NCI-H2029 (cell line): ENCODE measurements around the gene CHST11.
A peak's percentile ranks its signal among the peaks of the same experiment; 100 is the strongest.

Experiments
- DNase-seq: peaks from one replicate; lab custom pipeline; 2025; lab: John Stamatoyannopoulos, UW

Gene CHST11

DNA sequence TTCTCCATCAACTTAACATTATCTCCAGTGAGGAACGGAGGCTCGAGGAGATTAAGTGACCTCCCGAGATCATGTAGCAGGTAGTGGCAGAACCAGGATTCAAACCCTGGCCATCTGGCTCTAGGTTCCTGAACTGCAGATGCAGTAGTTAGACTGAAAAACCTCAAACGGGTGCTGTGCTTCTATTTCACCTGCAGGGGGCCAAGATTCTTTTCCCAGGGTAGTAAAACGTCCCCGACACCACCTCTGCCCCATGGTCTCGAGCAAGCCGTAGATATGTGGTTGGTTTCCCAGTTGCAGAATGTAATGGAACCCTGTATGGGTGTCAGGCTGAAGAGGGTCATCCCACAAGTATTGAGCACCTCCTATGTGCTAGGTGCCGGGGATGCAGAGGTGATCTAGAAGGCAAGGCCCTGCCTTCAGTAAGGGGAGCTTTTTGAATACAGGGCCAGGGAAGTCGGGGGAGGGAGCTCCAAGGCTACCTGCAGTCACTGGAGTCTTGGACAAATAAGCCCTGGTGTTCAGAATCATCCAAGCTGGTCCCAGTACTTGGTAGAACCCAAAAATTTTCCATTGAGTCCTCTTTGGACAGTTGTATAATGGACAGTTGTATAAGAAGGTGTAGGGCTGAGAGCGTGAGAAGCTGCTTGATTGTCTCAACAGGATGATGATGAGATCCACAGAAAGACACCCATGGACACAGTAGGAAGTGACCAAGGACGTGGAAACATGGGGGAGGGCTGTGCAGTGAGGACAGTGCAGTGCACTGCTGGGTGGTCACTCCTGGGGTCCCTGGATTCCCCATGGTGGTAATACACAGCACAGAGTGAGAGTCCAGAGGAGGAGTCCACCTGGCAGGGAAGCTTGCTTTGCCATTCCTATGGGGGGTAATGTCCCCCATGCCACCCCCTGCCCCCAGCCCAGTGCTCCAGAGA, 197.2 kb downstream of the CHST11 start:
- DNase-seq: no peak

DNA sequence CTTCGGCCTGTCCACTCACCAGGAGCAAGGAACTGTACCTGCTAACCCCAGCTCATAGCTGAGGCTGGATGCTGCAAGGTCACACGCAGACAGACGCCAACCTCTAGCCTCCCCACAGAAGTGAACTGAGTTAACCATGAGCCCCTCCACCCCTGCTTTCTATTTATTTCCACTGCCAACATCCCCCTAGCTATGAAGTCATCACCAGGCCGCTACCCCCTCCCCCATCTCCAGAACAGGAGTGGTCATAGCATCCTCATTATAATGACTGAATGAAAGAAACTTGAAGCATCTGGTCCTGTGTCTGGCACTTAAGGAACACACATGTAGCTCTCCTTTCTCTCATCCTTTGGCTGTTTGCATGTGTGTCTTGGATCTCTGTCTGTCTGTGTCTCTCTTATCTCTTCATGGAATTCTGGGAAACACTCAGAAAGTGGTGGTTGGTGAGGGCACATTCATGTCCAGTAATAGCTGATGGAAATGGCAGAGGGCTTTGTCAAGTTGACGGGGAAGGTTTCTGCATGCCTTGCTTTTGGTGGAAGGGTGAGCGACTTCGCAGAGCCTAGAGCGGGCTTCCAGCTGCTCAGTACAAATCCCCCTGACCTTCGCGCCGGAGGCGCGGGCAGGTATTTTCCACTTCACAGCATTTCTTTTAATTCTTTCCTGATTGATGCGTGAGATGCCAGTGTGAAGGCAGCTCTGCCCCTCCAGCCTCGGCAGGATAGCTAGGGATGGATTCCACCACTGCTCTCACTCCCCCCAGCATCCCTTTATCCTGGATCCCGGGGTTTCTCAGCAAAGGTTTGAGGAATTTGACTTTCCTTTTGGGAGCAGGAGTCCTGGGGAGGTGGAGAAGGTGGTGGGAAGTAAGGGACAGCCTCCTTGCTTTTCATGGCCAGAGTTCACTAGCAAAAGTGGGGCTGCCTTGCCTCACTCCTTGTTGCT, 198.2 kb downstream of the CHST11 start:
- no peak for DNase-seq

DNA sequence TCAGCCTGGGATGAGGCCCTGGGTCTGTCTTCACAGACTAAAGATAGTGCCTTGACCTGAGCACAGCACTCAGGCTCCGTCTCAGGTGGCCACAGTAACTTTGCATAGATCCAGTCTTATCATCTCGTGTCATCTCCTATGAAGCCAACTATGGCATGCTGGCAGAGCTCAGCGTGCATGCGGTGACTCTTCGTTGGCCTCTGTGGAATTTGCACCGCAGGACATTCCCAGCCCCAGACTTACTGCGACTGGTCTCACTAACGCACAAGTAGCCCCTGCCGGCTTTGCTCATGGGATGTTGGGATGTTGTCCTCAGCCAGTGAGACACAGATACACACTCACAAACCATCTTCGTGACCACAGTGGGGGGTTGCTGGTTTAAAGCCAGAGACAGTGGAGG, 199.6 kb downstream of the CHST11 start:
- DNase-seq: no peak

DNA sequence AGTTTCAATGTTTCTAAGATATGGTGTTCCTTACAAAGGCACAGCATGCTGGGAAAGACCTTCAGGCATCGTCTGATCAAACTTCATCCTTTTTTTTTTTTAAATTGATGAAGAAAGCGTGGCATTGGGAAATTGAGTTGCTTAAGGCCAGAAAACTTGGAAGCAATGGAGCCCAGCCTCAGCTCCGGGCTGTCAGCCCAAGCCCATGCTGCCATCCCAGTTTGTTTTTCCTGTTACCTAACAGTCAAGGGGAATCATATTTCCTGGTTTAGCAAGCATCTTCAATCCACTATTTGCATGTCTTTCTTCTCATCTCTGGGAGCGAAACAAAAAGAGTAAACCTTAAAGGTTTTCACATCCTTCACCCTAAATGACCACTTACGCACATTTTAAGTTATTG, 200.2 kb downstream of the CHST11 start:
- peak; percentile 61 for DNase-seq

DNA sequence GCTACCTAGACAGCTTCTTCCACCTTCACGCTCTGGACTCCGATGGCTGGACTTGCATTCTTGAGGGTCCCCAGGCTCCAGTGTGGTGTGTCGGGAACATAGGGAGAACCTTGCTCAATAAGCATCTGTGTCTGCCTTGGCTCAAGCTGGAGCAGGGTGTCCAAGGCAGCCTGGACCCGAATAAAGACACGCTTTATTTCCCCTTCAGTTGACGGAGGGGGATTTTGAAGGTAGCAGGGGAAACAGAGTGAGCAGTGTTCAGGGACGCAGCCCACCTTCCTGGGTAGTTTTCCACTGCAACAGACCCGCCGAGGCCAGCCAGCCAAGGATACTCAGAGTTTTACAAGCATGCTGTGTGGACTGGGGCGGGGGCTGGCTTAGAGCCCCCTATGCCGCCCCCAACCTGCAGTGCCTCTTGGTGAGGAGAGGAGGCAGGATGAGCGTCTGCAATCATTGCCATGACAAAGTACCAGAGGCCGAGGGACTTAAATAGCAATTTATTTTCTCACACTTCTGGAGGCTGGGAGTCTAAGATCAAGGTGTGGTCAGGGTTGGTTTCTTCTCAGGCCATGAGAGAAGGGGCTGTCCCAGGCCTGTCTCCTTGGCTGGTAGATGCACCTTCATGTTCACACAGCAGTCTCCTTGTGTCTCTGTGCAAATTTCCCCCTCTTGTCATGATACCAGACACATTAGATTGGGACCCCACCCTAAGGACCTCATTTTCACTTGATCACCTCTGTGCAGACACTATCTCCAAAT, 201.2 kb downstream of the CHST11 start:
- DNase-seq: no peak

DNA sequence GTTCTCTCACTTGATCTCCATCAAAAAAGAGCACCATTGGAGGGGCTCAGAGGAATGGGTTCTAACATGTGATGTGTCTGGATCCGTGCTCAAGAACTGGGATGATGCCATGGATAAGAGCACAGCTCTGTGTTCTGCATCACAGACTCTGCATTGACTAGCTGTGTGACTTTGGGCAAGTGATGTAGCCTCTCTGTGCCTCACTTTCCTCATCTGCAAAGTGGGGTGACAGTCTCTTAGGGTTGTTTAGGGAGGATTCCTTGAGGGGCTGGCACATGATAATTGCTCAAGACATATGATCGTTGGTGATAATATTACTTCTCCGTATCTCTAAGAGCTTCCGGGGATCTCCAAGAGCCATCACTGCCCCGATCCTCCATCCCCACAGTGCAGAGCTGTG, 202.3 kb downstream of the CHST11 start:
- DNase-seq: no peak

DNA sequence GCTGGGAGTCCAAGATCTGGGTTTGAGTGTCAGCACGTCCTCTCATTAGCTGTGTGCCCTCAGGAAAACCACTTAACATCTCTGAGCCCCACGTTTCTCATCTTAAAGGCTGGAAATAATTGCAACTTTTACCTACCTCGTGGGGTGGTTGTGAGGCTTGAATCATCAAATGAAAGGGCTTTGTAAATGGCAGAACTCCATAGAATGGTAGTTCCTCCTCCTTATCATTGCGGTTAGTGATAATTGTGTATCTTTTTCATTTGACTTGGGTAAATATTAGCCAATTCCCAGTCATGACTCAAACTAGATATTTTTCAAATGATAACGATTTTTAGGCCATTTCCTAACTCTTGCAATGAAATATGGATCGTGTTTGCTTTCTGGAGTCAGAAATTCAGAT, 205.5 kb downstream of the CHST11 start:
- DNase-seq: no peak

DNA sequence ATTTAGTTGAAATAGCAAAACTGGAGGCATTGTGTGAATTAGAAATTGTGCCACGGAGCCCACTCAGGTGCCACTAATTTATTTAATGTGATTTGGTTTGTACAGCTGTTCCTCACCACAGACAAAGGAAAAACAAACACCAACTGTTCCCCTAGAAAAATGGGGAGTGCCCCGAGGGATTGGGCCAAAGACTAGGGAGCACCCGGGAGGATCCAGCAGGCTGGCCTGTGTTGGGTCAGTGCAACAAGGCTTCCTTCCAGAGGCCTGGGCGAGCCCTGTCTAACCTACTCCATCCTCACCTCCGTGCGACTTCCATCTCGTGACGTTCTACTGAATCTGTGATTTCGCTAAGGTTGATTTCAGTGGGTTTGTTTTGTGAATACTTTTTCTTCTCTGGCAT, 206.2 kb downstream of the CHST11 start:
- no peak for DNase-seq

DNA sequence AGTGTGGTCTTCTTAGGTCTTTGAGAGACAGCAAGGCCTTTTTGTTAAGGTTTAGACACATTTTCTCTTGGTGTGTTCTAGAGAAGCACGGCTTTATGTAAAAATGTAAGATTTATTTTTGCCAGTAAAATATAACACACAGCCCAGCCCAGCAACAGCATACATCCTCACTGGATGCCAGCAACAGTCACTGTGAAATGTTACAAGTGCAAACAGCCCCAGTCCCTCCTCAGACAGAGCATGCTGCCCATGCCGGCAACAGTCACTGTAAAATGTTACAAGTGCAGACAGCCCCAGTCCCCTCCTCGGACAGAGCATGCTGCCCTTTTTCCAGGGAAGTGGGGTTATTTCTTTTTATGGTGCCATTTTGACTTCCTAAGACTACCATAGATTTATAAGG, 207.6 kb downstream of the CHST11 start:
- no peak for DNase-seq

DNA sequence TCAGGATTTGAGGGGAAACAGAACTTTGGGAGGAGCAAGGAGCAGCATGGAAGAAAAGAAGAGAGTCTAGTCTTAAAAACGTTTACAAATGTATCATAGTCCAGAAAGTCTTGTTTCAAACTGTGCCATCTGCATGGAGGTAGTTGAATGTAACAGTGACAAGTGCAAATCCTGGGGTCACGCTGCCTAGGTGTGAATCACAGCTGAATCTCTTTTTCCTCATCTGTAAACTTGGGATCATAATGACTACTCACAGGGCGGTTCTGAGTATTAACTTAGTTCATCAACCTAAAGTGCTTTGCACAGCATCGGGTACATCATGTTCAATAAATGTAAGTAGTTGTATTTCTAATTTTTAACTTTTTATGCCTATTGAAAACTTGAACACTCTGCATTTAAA, 208.5 kb downstream of the CHST11 start:
- no peak for DNase-seq

DNA sequence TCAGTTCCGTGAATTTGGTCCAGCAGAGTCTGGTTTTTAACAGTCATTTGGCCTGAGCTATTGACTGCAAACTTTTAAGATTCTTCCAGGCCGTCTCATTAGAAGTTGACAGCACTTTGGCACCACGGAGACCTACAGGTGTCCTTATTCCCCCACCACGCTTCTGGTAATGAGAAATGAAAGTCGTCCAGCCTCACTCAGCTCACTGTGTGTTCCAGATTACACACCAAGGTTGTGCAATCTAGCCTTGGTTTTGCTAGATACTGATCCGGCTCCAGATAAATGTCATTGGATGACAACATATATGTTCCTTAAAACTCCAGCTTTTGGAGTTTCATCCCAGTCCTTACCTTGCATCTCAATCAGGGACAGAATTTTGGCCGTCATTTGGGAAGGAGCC, 210.4 kb downstream of the CHST11 start:
- DNase-seq: no peak

DNA sequence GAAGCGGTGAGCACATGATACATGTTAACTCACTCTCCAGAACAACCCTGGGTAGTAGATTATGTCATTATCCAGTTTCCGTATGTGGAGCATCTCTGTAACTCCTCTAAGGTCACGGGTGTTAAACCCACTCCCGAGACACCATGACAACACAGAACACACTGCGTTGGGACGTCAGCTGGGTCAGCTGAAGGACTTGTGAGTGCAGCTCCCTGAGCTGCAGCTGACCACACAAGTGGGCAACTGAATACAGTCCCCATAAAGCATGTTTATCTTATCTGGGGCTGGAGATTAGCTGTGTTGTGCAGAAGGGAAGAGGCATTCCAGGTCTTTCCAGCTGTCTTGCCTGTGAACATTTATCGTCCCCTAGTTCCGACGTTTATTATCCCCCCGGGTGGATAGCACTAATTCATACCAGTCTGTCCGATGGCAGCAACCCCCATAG, 211.5 kb downstream of the CHST11 start:
- DNase-seq: peak; percentile 77

DNA sequence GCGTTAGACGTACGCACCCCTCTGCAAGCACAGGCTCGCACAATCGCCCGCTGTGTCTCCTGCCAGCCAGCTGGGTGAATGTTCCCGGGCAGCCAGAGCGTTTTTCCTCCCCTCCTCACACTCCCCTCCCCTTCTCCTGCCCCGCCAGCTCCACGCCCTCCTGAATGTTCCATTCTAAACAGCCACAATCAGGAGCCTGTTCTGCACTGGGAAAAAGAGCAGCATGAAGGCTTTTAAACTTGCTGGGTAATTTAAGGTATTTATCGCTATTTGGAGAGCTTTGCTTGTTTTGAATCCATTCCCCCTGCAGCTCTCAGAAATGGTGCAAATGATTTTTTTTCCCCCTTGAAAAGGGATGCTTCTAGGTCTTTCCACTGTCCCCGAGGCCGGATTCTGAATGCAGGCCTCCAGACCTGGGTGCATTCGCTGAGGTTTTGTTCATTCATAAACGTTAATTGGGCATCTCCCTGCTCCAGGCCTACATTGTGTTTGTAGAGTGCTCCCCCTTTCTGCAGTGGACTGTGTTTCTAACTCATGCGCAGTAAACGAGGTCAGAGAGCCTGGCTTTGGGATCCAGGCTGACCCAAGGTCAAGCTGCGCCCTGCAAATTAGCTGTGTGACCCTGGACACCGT, 212.5 kb downstream of the CHST11 start:
- DNase-seq: no peak

DNA sequence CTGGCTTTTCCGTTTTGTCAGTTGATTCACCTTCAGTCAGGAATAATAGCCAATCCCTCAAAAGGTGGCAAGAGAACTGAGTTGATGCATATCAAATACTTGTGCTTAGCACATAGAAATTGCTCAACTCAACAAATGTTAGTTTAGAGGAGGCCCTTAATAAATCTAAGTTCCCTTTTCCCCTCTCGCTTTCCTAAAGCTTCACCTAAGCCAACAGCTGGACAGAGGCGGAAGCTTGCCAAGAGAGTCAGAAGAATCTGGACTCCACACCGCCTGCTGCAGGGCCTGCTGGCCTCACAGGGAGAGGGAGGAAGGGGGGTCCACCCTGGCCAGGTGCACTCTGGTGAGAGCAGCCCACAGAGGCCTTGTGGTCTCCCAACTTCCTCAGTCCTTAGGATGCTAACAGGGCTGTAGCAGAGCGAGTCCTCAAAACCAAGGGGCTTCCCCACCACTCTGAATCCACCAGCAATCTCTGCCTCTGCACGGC, 213.1 kb downstream of the CHST11 start:
- DNase-seq: no peak

DNA sequence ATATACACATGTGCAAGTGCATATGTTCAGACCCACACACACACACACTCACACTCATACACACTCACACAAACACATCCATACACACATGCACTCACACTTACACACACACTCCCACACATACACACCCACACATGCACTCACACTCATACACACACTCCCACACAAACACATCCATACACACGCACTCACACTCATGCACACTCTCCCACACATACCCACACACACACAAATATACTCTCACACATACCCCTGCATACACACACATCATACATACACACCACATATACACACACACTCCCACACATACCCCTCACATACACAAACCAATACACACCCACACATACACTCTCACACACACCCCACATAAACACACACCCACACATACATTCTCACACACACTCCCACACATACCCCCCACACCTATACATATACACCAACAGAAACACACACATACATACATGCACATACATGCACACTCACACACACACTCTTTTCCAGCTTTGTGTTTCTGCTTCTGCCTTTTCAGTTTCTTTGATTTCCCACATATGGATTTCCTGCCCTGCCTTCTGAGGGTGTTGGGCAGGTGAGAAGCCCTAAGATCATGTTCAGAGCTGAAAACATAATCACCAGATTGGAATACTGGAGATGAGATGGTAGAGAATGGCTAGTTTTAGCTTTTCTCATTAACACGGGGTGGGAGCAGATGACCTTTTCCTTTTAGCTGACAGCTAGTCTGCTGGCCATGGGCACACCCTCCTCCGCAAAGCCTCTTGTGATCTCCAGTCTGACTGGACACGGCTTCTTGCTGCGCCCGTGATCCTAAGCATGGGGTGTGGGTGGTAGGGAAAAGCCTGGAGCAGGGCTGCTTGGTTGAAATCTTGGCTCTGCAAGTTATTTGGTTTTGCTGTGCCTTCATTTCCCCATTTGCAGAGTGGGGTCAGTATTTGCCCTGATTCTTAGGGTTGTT, 214.0 kb downstream of the CHST11 start:
- no peak for DNase-seq

DNA sequence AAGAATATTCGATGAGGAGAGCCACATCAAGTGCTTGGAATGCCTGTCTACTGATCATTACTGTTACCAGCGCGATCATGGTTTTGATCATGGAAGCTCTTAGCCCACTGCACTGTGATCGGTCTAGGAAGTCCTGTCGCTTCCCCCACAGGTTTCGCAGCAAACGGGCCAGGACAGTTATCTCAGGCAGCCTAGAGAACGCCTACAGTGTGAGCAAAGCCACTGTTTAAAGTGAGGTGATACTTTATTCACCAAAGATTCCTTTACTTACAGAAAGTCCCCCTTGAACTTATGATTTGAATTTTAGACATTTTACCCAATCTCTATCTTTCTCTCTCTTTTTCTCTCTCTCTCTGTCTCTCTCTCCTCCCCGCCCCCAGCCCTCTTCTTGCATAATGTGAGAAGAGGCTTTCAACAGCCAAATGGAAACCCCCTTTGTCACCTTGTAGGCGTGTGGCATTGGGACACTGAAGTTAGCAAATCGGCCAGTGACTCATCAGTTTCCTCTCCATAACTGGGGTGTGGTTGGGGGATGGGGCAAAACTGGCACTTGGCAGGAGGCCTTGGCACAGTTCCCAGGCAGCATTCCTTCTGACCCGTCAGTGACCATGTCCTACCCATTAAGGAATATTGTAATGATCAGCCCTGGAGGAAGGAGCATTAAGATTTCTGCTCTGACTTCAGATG, 214.8 kb downstream of the CHST11 start:
- peak; percentile 31 for DNase-seq

DNA sequence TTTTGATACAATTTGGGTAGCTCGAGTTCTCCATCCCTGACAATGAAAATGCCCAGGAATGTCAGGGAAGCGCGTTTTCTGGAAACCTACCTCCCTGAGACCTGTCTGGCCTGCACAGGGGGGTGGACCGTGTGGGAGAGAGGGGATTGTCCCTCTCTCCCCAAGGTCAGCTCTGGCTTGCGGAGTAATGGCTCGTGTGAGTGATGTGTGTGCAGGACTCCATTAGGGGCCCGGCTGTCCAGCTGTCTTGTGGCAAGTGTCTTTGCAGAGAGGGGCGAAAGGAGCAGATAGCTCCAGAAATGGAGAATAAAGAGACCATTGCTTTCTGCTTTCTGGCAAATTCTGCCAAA, 215.3 kb downstream of the CHST11 start:
- no peak for DNase-seq

DNA sequence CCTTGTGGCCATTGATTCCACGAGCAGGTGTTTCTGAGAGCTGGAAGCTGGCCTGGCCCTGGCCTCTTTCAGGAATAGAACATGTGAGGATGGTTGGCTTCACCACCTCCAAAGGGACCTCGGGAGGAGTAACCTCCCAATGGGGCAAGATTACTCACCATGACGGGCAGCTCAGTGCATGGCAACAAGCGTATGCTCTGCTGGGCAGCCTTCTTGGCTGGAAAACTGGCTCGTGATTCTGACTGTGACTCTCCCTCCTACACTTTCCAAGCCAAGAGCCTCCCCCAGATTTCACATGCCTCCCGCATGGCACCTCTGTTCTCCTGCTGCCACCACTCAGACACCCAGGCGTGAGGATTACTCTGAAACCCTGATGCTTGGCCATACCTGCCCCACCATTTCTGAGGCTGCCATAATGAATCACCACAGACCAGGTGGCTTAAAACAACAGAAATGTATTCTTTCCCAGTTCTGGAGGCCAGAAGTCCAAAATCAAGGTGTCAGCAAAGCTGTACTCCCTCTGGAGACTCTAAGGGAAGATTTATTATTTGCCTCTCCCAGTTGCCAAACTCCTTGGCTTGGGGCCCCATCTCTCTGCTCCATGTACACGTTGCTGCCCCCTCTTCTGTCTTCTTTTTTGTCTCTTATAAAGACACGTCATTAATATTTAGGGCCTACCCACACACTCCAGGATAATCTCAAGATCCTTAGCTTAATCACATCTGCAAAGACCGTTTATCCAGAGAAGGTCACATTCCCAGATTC, 215.9 kb downstream of the CHST11 start:
- no peak for DNase-seq

DNA sequence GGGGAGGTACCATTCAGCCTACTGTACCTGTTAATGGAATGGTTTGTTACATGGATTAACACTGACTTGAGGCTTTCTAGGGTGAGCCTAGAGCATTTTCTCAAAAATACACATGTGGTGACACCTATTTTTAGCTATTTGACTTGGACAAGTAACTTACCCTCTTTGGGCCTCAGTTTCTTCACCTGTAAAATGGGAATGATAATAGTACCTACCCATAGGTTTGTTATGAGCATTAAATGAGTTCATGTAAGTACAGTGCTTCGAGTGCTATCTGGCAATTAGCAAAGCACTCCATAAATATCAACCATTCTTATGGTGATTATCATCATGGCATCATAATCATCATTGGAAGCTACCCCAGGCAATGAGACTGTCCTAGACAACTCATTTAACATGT, 216.5 kb downstream of the CHST11 start:
- DNase-seq: no peak
